Esophagus muscularis mucosa (tissue), 3 donors: Measurements from ENCODE around the gene UBE2R2.

Experiments used
- CTCF ChIP-seq, 3 experiments: fragments of 200-600 bp in 2 of 3; fragments of 450-650 bp in 1 of 3; sonication (generic) in 2 of 3; IDR thresholded peaks; one replicate each; pipeline ENCODE4 v1.5.1; 2017 to 2019; ENCODE audit warnings: antibody characterized with exemption in 3 of 3, mild to moderate bottlenecking in 2 of 3, moderate library complexity in 1 of 3
- POLR2A ChIP-seq: fragments of 450-650 bp; IDR thresholded peaks from one replicate; pipeline ENCODE4 v1.6.1; 2017; ENCODE audit warnings: antibody characterized with exemption, moderate library complexity, mild to moderate bottlenecking, low read depth

GRCh38 chr9:33776578-33776977 is 40.4 kb upstream of the UBE2R2 start:
- TF ChIP-seq CTCF (IDR thresholded peaks at IDR 0.05), result no peak
- TF ChIP-seq POLR2A, result no peak
